SKM-1 (cell line): Measurements from ENCODE around the gene RGPD4.

Source experiments
- DNase-seq: peaks from one replicate; lab custom pipeline; 2025; ENCODE audit not compliant: unreplicated experiment; lab: John Stamatoyannopoulos, UW

Gene RGPD4

GRCh38 chr2:107927034-107927534 is 100.4 kb downstream of the RGPD4 start:
- DNase-seq: no peak

- DNase-seq: no peak
Observed at GRCh38 chr2:107931412-107931811, 104.7 kb downstream of the RGPD4 start.

DNA sequence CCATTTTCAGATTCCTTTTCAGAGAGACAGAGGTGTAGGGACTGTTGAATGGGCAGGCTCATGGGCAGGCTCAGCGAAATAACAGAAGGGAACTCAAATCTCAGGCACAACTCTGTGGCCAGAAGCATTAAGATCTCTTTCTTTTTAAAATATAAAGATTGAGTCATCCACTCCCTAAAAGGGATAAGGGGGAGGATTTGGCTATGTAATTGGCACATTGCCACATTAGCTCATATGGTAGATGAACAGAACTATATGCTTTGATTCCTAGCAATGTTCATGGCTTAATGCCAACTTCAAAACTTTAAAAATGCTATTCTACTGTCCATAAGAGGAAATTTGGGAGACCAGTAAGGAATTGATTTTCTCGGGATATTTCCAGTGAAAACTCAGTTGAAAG is 105.8 kb downstream of the RGPD4 start:
- DNase-seq: no peak

DNA sequence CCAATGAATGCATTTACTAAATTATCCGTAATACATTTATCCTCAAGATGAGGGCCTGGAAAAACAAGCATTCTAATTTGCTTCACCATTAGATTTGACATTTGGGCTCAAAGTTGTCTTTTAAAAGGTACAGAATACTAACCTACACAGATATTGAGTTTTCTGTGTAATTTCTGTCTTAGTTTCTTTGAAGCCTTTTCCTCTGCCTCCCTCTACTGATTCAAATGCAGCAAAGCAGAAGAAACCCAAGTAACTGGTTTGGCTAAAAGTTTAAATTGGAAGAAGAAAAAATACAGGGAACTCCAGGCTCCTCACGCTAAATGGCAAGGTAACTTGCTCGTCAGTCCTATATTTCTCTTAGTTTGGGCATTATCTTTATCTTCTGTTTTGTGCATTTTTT is 106.3 kb downstream of the RGPD4 start:
- no peak for DNase-seq

GRCh38 chr2:107936433-107937359 is 110.0 kb downstream of the RGPD4 start:
- DNase-seq: no peak
